H1 (cell line): ENCODE data around the gene HS1BP3.

Experiments used
- CEBPB ChIP-seq: IDR thresholded peaks from 2 replicates; pipeline ENCODE4 v1.6.1; 2012; ENCODE audit warnings: low read depth, low read length
- CHD7 ChIP-seq: fragments of 300-600 bp; sonication (generic); IDR thresholded peaks from 2 replicates; pipeline ENCODE4 v1.7.1; 2012; ENCODE audit warnings: low read length, moderate library complexity, mild to moderate bottlenecking, inconsistent platforms; ENCODE audit not compliant: insufficient replicate concordance
- CTCF ChIP-seq, 3 experiments: IDR thresholded peaks; 1 replicate in 2 of 3; 2 replicates in 1 of 3; pipeline versions ENCODE4 v1.5.1 to v1.6.1; 2011; ENCODE audit warnings: low read length in 3 of 3, mild to moderate bottlenecking in 3 of 3, inconsistent platforms in 2 of 3, low read depth in 1 of 3, moderate library complexity in 1 of 3; ENCODE audit not compliant: insufficient read depth in 1 of 3; ENCODE audit errors: control extremely low read depth in 1 of 3
- EP300 ChIP-seq, 2 experiments: IDR thresholded peaks; 1 replicate in 1 of 2; 2 replicates in 1 of 2; pipeline ENCODE4 v1.6.1; 2011 to 2012; ENCODE audit warnings: low read depth in 2 of 2, low read length in 2 of 2, mild to moderate bottlenecking in 2 of 2, borderline replicate concordance in 1 of 2, inconsistent platforms in 1 of 2, moderate library complexity in 1 of 2
- EZH2 ChIP-seq: fragments of 200-600 bp; sonication (generic); IDR thresholded peaks from 2 replicates; pipeline ENCODE4 v1.7.1; 2012; ENCODE audit warnings: low read depth, mild to moderate bottlenecking, moderate library complexity, low read length, inconsistent platforms; ENCODE audit not compliant: severe bottlenecking
- GTF2F1 ChIP-seq: IDR thresholded peaks from 2 replicates; pipeline ENCODE4 v1.6.1; 2012; ENCODE audit warnings: low read depth, low read length, improper control_type of control experiment, borderline replicate concordance
- POLR2A ChIP-seq, 2 experiments: IDR thresholded peaks; 1 replicate in 1 of 2; 2 replicates in 1 of 2; pipeline ENCODE4 v1.6.1; 2011; ENCODE audit warnings: low read depth in 2 of 2, low read length in 2 of 2, mild to moderate bottlenecking in 2 of 2; ENCODE audit errors: control extremely low read depth in 1 of 2
- POLR2AphosphoS5 ChIP-seq: IDR thresholded peaks from 2 replicates; pipeline ENCODE4 v1.6.1; 2011; ENCODE audit warnings: low read depth, low read length
- RNF2 ChIP-seq: fragments of 200-900, 300-1000 bp; sonication (generic); IDR thresholded peaks from 2 replicates; pipeline ENCODE4 v1.7.1; 2016; ENCODE audit warnings: borderline replicate concordance, low read depth, mild to moderate bottlenecking, antibody characterized with exemption, low read length; ENCODE audit not compliant: poor library complexity, severe bottlenecking; ENCODE audit errors: missing control alignments
- SIN3A ChIP-seq, 2 experiments: IDR thresholded peaks in 1 of 2; conservative IDR thresholded peaks in 1 of 2; 2 replicates each; pipeline ENCODE4 v1.6.1; 2011 to 2012; ENCODE audit warnings: low read length in 2 of 2, improper control_type of control experiment in 1 of 2, low read depth in 1 of 2, mild to moderate bottlenecking in 1 of 2
- SUZ12 ChIP-seq: fragments of 200-600 bp; sonication (generic); IDR thresholded peaks from 2 replicates; pipeline ENCODE4 v1.6.1; 2012; ENCODE audit warnings: mild to moderate bottlenecking, inconsistent platforms, low read length, moderate library complexity, mixed read lengths
- TAF7 ChIP-seq: optimal IDR thresholded peaks from 2 replicates; pipeline ENCODE3; 2011; ENCODE audit warnings: low read depth, mild to moderate bottlenecking, inconsistent platforms, low read length, moderate library complexity, borderline replicate concordance
- YY1 ChIP-seq: IDR thresholded peaks from 2 replicates; pipeline ENCODE4 v1.6.1; 2011; ENCODE audit warnings: low read depth, mild to moderate bottlenecking, low read length

GRCh38 chr2:20594957-20595356, 55.9 kb downstream of the HS1BP3 start:
- TF ChIP-seq POLR2AphosphoS5 (no peak), CTCF (IDR thresholded peaks at IDR 0.05; ENCODE audit: control extremely low read depth in 1 of 3, insufficient read depth in 1 of 3, low read depth in 1 of 3, low read length in 3 of 3) (no peak), SUZ12 (no peak), EZH2 (no peak), POLR2A (IDR thresholded peaks at IDR 0.05; ENCODE audit: control extremely low read depth in 1 of 2, low read depth in 2 of 2, low read length in 2 of 2) (no peak), CHD7 (no peak), CEBPB (no peak), EP300 (IDR thresholded peaks at IDR 0.05; ENCODE audit: borderline replicate concordance in 1 of 2, low read depth in 2 of 2, low read length in 2 of 2) (no peak), YY1 (no peak), SIN3A (conservative IDR thresholded peaks at IDR 0.05 in 1 of 2, IDR thresholded peaks at IDR 0.05 in 1 of 2; ENCODE audit: low read depth in 1 of 2, low read length in 2 of 2) (no peak), GTF2F1 (no peak), RNF2 (no peak), TAF7 (no peak)
